Right forelimb (tissue), 1 donor: Measurements from ENCODE around the gene NBEAL1.
"Not testable (repeated sequence)": the region's sequence is repeated elsewhere in the genome, so short reads cannot be mapped to it uniquely, and the experiment has no call there.

ENCODE experiments used
- DNase-seq: peaks from one replicate; pipeline ENCODE4 v3.0.0-alpha.2; 2018

NBEAL1 gene

DNA sequence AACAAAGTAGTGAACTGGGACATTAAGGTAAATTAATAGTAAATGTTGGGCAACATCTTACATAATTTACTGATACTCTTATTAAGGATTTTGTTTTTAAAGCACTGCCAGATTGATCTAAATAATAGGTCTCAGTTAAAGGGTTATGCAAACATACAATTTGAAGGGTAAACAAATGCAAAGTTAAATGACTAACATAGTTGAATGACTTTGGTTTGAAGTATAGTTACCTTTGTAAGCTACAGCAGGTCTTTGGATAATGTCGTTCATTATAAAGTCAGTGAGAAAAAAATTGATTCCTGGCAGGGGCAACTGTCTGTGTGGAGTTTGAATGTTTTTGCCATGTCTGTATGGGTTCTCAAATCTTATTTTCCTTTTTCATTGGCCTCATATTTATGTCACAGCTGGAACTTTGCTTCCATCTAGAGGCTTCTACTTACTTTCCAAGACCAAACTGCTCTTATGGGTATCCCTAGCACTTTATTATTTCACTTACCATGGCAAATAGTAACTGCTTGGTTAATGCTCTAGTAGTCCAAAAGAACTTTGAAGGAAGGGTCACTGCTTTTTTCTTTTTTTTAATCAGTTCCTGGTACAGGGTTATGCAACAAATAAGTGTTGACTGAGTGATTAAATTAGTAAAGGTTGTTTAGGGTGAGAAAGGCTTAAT, 107.8 kb downstream of the NBEAL1 start:
- DNase-seq = no peak

- no peak for DNase-seq
Observed at GRCh38 chr2:203126996-203127395, 112.3 kb downstream of the NBEAL1 start.

DNA sequence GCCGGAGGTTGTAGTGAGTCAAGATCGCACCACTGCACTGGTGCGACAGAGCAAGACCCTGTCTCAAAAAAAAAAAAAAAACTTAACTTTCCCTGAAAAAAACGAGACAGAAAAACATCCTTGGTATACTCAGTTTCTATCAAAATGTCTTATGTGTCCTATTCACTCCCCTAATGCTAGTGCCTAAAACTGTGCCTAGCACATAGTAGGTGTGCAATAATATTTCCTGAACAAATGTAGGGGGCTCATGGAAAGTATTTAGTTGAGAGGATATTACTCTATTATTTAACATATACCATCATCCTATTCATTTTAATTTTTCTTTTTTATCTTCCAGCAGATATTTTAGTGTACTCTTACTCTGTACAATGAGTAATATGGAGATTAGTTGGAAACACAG, 120.4 kb downstream of the NBEAL1 start:
- no peak for DNase-seq

DNA sequence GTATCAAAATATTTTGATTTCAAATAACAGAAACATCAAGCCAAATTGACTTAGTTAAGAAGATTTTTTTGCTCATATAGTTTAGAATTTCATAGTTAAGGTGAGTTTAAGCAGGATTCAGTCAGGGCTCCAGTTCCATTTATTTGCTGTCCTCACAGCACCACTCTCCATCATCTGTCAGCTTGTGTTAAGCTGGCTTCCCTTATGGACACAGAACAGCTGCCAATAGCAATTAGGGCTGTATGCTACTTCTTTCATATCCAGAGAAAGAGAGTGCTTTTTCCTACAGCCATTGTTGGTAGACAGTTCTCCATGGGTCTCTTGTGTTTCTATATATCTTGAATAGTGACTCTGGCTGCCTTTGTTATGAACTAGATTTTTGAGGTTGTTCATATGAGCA, 128.7 kb downstream of the NBEAL1 start:
- DNase-seq = no peak

DNA sequence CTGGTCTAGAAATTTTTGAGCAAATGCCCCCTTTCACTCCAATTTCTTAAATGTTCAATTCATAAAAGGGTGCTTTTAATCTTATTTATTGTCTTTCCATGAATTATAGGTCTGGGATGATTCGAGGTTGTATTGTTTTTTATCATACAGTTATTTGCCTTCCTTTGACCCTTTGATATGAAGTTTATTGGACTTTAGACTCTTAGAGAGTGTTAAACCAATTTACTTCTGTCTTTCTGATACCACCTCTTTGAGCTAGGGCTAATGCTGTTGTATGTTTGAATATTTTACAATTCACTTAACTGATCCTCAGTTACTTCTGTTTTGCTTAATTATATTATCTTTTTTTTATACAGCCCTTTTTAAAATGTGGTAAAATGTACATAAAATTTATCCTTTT, 134.5 kb downstream of the NBEAL1 start:
- DNase-seq = no peak

DNA sequence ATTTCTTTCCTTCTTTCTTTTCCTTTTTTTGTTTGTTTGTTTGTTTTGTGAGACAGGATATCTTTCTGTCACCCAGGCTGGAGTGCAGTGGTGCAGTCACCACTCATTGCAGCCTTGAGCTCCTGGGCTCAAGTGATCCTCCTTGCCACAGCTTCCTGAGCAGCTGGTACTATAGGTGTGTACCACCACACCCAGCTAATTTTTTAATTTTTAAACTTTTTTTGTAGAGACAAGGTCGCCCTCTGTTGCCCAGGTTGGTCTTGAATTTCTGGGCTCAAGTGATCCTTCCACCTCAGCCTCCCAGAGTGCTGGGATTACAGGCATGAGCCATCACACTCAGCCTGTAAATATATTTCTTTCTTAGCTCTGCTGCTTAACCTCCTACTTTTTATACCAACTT, 140.7 kb downstream of the NBEAL1 start:
- DNase-seq = no peak

- DNase-seq = not testable (repeated sequence)
Observed at GRCh38 chr2:203162722-203163121, 148.0 kb downstream of the NBEAL1 start.

- DNase-seq = no peak
Observed at GRCh38 chr2:203164311-203164935, 149.7 kb downstream of the NBEAL1 start.

DNA sequence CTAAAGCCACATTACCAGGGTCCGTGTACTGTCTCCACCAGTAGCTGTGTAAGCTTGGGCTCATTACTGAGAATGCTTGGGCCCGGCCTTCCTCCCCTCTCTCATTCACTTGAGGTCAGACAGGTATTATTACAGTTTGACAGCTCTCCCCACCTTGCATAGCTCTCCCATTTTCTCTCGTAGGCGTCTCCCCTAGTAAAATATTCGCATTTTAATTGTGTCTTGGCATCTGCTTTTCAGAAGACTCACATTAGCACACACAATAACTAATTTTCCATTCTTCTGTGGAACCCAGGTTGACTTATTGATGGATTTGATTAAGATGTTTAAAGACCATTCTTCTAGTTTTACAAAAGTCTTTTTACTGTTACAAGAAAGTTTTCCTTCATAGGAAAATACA, 153.1 kb downstream of the NBEAL1 start:
- DNase-seq = no peak

DNA sequence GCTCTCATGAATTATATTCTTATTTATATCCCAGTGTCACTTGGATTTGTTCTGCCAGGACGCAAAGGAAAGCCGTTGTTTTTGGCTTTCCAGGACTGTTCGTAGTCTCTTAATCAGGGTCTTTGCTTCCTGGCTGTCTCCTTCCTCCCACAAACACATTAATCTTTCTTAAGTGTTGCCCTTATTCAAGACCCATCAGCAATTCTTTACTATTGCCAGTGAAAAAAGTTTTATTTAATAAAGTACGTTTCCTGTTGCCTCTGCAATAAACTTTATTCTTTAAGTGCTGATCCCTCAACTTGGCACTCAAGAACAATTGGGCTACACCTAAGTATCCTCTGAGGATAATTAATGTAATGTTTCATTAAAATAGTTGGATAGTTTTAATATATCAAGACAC, 155.8 kb downstream of the NBEAL1 start:
- no peak for DNase-seq

- no peak for DNase-seq
Observed at GRCh38 chr2:203175371-203175770, 160.7 kb downstream of the NBEAL1 start.

DNA sequence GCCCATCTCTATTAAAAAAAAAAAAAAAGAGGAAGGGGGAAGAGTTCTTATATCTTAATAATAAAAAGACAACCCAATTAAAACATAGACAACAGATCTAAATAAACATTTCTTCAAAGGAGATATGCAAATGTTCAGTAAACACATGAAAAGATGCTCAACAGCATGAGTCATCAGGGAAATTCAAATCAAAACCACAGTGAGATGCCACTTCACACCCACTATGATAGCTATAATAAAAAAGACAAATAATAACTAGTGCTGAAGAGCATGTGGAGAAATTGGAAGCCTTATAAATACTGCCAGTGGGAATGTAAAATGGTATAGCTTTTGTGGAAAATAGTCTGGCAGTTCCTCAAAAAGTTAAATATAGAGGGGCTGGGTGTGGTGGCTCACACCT, 162.7 kb downstream of the NBEAL1 start:
- no peak for DNase-seq

- DNase-seq = no peak
Observed at GRCh38 chr2:203185864-203186263, 171.2 kb downstream of the NBEAL1 start.

DNA sequence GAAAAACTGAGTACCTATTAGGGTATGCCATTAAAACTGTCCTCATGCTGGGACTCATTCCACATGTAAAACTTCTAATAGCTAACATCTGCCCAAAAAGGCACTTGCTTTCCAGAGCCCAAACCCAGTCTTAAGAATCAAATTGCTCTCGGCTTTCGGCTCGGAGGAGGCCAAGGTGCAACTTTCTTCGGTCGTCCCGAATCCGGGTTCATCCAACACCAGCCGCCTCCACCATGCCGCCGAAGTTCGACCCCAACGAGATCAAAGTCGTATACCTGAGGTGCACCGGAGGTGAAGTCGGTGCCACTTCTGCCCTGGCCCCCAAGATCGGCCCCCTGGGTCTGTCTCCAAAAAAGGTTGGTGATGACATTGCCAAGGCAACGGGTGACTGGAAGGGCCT, 175.9 kb downstream of the NBEAL1 start:
- not testable (repeated sequence) for DNase-seq

GRCh38 chr2:203191026-203191425, 176.4 kb downstream of the NBEAL1 start:
- DNase-seq = not testable (repeated sequence)

GRCh38 chr2:203191961-203192360, 177.3 kb downstream of the NBEAL1 start:
- no peak for DNase-seq

DNA sequence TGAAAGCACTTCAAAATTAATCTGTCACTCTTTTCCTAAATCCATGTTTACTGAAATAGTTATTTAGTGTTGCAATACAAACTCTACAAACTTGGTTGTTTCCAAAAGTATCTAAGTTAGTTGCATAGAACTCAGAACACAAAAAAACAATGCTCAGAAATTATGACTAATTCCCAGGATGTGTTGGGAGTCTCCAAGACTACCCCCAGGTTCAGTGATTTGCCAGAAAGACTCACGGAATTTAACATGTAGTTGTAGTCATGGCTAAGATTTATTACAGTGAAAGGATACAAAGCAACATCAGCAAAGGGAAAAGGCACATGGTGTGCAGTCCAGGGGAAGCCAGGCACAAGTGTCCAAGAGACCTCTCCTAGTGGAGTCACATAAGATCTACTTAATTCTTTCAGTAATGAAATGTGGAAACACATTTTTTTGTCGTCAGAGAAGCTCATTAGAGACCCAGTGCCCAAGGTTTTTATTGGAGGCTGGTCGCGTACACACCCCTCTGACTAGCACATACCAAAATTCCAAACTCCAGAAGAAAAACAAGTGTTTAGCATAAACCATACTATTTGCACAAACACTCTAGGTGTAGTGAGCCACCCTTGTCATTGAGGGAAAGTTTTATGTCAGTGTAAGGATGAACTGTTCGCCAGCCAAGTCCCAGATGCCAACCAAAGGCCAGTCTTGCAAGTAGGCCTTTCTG, 180.8 kb downstream of the NBEAL1 start:
- no peak for DNase-seq

DNA sequence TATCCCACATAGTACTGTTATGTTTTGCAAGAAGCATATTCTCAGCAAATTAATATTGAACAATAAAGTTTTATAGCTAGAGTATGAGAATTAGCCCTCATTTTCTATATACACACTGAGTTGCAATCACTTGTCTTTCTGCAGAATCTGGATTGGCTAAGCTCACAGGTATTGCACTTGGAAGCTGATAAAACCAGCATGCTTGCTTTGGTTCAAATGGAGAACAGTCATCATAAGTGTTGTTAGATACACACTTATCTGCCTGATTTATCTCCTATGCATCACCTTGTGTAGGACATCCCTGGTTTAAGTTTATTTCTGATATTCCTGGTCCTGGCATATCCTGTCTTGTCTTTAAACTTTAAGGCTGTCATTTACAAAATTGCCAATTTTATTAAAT, 186.2 kb downstream of the NBEAL1 start:
- DNase-seq = no peak

GRCh38 chr2:203201426-203201825, 186.8 kb downstream of the NBEAL1 start:
- no peak for DNase-seq

- DNase-seq = no peak
Observed at GRCh38 chr2:203209538-203209937, 194.9 kb downstream of the NBEAL1 start.

DNA sequence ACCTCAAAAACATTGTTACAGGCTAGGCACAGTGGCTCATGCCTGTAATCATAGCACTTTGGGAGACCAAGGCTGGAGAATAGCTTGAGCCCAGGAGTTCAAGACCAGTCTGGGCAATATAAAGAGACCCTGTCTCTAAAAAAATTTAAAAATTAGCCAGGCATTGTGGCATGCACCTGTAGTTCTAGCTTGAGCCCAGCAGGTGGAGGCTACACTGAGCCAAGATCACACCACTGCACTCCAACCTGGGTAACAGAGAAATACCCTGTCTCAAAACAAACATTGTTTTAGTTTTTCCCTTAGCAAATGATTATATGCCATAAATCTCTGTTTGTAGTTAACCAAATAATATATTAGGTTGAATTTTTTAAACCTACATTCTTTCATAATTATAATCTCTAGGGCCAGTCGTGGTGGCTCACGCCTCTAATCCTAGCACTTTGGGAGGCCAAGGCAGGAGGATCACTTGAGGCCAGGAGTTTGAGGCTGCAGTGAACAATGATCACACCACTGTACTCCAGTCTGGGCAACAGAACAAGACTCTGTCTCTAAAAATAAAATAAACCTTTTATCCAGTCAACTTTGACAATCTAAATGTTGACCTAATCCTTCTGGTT, 210.9 kb downstream of the NBEAL1 start:
- DNase-seq = no peak

- DNase-seq = not testable (repeated sequence)
Observed at GRCh38 chr2:203229674-203230073, 215.0 kb downstream of the NBEAL1 start.

DNA sequence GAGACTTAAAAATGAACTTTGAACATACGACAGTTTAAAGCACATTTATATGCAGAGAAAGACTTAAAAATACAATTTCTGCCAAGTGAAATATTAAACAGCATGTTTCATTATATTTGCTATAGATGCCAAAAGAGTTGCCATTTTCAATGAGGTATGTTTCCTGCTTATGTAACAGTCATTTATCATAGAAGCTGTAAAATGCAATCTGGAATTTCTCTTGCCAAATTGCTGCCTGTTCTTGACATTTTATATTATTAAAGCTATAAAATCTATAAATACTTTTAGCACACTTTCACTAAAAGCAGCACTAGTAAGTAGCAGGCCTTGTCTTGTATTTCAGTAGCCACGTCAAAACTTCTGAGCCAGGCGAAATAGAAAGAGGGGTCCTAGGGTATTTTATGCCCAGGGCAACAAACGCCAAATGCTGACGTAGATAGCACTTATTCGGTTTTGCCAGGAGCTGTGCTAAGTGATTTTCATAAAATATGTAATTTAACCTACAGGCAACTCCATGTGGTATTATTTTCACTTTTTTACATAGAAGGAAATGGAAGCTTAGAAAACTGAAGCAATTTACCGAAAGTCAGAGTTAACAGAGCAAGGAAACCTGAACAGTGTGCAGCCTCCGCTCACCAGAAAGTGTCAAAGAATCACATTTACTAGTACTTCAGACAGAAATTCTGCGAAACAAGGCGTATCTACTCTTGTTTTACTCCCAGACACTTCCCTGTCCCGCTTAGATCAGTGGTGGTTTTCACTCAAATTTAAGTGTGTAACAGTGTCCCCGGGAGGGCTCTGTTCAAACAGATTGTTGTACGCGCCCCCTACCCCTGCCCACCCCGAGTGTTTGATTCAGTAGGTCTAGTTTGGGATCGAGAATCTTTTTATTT, 222.9 kb downstream of the NBEAL1 start:
- no peak for DNase-seq
